ENCODE measurements around the gene SKAP2. TPM values are rescaled to one million over a fixed set of nuclear protein-coding genes. Genes with fewer than 3 reads are reported as not detected.

The SKAP2 gene
- total and polyA plus RNA-seq, 7 donors = 3.2 to 19.4 (median 8.3) TPM

DNA sequence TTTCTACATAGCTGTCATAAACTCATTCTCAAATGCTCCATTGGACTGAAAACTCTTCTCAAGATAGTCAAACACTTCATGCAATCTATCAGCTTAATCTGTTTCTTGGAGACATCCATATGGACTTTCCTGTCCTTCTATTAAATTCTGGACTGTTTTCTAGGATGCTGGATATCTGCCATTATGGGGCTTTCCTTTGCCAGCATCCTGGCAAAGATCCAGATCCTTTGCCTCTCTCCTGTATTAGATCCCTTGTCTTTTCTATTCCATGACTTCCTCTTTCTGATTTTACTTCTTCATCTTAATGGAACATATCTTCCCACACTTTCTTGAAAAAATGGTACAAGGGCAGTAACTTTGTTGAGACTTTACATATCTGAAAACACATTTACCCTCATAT, 35.9 kb upstream of the SKAP2 start:
- DNase-seq = no peak
- H3K9me3 ChIP-seq = no peaks in the 10 kb centered on the region
- ATAC-seq = no peak

DNA sequence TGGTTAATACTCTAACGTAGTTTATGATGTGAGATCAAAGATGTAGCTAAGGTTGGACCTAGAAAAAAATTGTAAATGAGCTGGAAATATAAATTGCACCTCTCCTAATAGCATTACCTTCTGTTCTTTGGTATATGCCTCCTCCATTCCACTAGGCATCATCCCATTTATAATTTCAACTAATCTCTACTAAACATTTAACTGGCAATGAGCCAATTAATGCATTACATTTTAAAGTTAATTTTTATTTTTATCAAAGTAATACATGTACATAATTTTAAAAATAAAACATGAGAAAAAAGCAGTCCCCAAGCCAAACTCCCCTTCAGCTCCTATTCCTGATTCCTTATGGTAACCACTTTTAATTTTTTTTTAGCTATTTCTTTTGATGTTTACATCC, 35.1 kb upstream of the SKAP2 start:
- TF ChIP-seq, protein P1, sequence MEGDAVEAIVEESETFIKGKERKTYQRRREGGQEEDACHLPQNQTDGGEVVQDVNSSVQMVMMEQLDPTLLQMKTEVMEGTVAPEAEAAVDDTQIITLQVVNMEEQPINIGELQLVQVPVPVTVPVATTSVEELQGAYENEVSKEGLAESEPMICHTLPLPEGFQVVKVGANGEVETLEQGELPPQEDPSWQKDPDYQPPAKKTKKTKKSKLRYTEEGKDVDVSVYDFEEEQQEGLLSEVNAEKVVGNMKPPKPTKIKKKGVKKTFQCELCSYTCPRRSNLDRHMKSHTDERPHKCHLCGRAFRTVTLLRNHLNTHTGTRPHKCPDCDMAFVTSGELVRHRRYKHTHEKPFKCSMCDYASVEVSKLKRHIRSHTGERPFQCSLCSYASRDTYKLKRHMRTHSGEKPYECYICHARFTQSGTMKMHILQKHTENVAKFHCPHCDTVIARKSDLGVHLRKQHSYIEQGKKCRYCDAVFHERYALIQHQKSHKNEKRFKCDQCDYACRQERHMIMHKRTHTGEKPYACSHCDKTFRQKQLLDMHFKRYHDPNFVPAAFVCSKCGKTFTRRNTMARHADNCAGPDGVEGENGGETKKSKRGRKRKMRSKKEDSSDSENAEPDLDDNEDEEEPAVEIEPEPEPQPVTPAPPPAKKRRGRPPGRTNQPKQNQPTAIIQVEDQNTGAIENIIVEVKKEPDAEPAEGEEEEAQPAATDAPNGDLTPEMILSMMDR (IDR thresholded peaks at IDR 0.05) = no peak
- Histone ChIP-seq H3K27me3 (ENCODE audit: insufficient read depth in 3 of 3, low read length in 2 of 3) (no peaks in the 10 kb centered on the region), H3K9me3 (no peaks in the 10 kb centered on the region), H3K27ac (no peak overlapping the region), H3K4me3 (no peak overlapping the region), H3K36me3 (ENCODE audit: insufficient read depth in 1 of 2, low read depth in 1 of 2) (no peaks in the 10 kb centered on the region), H3K4me1 (no peaks in the 10 kb centered on the region)
- DNase-seq (no peak), ATAC-seq (no peak)
- intact Hi-C loops (cut with DNase I) = no loop called here
- WGBS, 3 donors = 78 to 86% (median 78%) methylated on average over 1 of the region's 1 CpG

More for the DNA sequence above, 35.9 kb upstream of the SKAP2 start:
- intact Hi-C loops (cut with DNase I) = no loop called here
- H3K27ac ChIP-seq = no peak overlapping the region
- H3K4me3 ChIP-seq = no peak overlapping the region
- H3K4me1 ChIP-seq = no peaks in the 10 kb centered on the region
- H3K27me3 ChIP-seq (ENCODE audit: insufficient read depth in 3 of 3, low read length in 2 of 3) = no peaks in the 10 kb centered on the region
- TF ChIP-seq, protein P1 (IDR thresholded peaks at IDR 0.05) = no peak
- no peaks in the 10 kb centered on the region for H3K36me3 ChIP-seq (ENCODE audit: insufficient read depth in 1 of 2, low read depth in 1 of 2)

DNA sequence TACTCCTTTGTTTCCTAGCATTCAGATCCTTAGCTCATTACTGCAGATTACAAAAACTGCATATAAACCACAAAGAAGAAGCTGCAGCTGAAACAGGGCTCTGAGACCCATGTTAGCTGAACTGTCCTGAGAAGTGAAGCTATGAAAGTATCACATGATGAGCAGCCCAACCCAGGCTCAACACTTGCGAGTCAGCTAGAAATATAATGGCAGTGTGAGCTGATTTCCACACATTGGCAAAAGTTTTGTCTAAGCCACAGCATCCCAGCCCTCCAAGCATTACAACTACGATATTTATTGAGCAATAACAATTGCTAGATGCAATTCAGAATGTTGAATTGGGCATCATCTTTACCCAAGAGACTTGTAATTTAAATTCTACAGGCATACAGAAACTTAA, 34.5 kb upstream of the SKAP2 start:
- DNase-seq = no peak
- H3K4me3 ChIP-seq = no peak overlapping the region
- intact Hi-C loops (cut with DNase I) = no loop called here
- WGBS, 3 donors = 68 to 77% (median 74%) methylated on average over 2 of the region's 2 CpGs
- TF ChIP-seq, protein P1 (IDR thresholded peaks at IDR 0.05) = no peak
- no peaks in the 10 kb centered on the region for H3K36me3 ChIP-seq (ENCODE audit: insufficient read depth in 1 of 2, low read depth in 1 of 2)
- no peaks in the 10 kb centered on the region for H3K9me3 ChIP-seq
- H3K27ac ChIP-seq = no peak overlapping the region
- ATAC-seq = no peak
- H3K4me1 ChIP-seq = no peaks in the 10 kb centered on the region
- H3K27me3 ChIP-seq (ENCODE audit: insufficient read depth in 3 of 3, low read length in 2 of 3) = no peaks in the 10 kb centered on the region

DNA sequence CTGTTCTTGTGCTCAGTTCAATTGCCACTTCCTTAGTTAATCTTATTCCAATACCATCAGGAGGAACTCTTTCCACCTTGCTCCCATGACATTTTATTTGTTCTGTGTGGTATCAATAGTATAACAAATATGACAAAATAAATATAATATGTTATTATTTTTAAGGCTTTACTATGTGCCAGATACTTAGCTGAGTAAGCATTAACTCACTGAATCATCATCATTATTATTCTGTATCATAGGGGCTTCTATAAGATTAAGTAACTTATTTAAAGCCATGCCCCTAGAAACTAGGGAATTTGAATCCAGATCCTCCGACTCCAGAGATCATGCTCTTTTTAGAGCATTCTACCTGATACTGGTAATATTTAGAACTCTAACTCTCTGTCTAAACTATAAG, 33.5 kb upstream of the SKAP2 start:
- ATAC-seq = no peak
- no peaks in the 10 kb centered on the region for H3K9me3 ChIP-seq
- no peaks in the 10 kb centered on the region for H3K27me3 ChIP-seq (ENCODE audit: insufficient read depth in 3 of 3, low read length in 2 of 3)
- no peak overlapping the region for H3K4me3 ChIP-seq
- intact Hi-C loops (cut with DNase I) = no loop called here
- no peaks in the 10 kb centered on the region for H3K4me1 ChIP-seq
- WGBS, 3 donors = 90 to 98% (median 97%) methylated on average over 1 of the region's 1 CpG
- H3K27ac ChIP-seq = no peak overlapping the region
- TF ChIP-seq, protein P1 (IDR thresholded peaks at IDR 0.05) = no peak
- no peak for DNase-seq
- H3K36me3 ChIP-seq (ENCODE audit: insufficient read depth in 1 of 2, low read depth in 1 of 2) = no peaks in the 10 kb centered on the region
